ENCODE measurements around the gene IMMP2L. TPM values are rescaled to one million over a fixed set of nuclear protein-coding genes. Genes with fewer than 3 reads are reported as not detected.
"Not testable (repeated sequence)": the region's sequence is repeated elsewhere in the genome, so short reads cannot be mapped to it uniquely, and the experiment has no call there.

The IMMP2L gene
- total RNA-seq (10 to 100 TPM; 19.2 to 43.0 (median 30.2) TPM), polyA plus RNA-seq (10 to 100 TPM in 2 of 3 donors, 1 to 10 TPM in 1; 9.3 to 14.9 (median 11.5) TPM)
- long read RNA-seq, donor 1 = 0 reads
- long read RNA-seq, donor 2, partial matches to known transcripts = 0 of 5 reads
- long read RNA-seq, donor 2, other reads (novel, unspliced or antisense) = 5 of 5 reads

- peak within 1 kb of the TSS; percentile 93 for H3K4me3 ChIP-seq
- no peaks in the 10 kb centered on the region for H3K9me3 ChIP-seq
- H3K27me3 ChIP-seq (ENCODE audit: insufficient read depth in 3 of 3, low read length in 2 of 3) = no peaks in the 10 kb centered on the region
- H3K27ac ChIP-seq = peak within 1 kb of the TSS; percentile 96
- ATAC-seq = peak; percentile 97 to 98 (median 97)
- TF ChIP-seq CTCF (IDR thresholded peaks at IDR 0.05) = peak; percentile 38
- peaks cover 5% of the 10 kb centered on the region for H3K4me1 ChIP-seq
- 0 to 1% (median 1%) methylated on average over 48 to 84 of the region's 84 CpGs for WGBS, 3 donors
- intact Hi-C loops (cut with DNase I) = loop anchor here in 1 of 2 donors (2.0 to 5.0 kb wide), 2 partner anchors 173 to 470 kb away; partner anchors contain the start of gene LRRN3
- peak; percentile 90 to 95 for DNase-seq
- peaks cover 0 to 19% of the 10 kb centered on the region in 2 donors for H3K36me3 ChIP-seq (ENCODE audit: insufficient read depth in 1 of 2, low read depth in 1 of 2)
Measured at GRCh38 chr7:111561904-111562732, at the start of gene IMMP2L. IMMP2L (minus strand) TSS chr7:111562492.

GRCh38 chr7:111609483-111610254 is 47.4 kb upstream of the IMMP2L start:
- ATAC-seq; DNase-seq; H3K4me1 ChIP-seq; H3K27ac ChIP-seq; intact Hi-C loops (cut with DNase I); H3K9me3 ChIP-seq; H3K27me3 ChIP-seq (ENCODE audit: insufficient read depth in 3 of 3, low read length in 2 of 3); H3K36me3 ChIP-seq (ENCODE audit: insufficient read depth in 1 of 2, low read depth in 1 of 2); H3K4me3 ChIP-seq: not testable (repeated sequence)
- WGBS, 3 donors = 95% methylated on average over 22 to 55 of the region's 58 CpGs

- no peak for DNase-seq
- no peaks in the 10 kb centered on the region for H3K9me3 ChIP-seq
- H3K4me1 ChIP-seq = no peaks in the 10 kb centered on the region
- H3K4me3 ChIP-seq = no peak overlapping the region
- no peak overlapping the region for H3K27ac ChIP-seq
- intact Hi-C loops (cut with DNase I) = no loop called here
- ATAC-seq = no peak
- H3K27me3 ChIP-seq (ENCODE audit: insufficient read depth in 3 of 3, low read length in 2 of 3) = no peaks in the 10 kb centered on the region
- no peaks in the 10 kb centered on the region for H3K36me3 ChIP-seq (ENCODE audit: insufficient read depth in 1 of 2, low read depth in 1 of 2)
- TF ChIP-seq CTCF (IDR thresholded peaks at IDR 0.05) = no peak
- WGBS, 3 donors = 62 to 69% (median 67%) methylated on average over 2 of the region's 2 CpGs
Measured at GRCh38 chr7:111607621-111608020, 45.3 kb upstream of the IMMP2L start.

- no peak for TF ChIP-seq CTCF (IDR thresholded peaks at IDR 0.05)
- H3K4me3 ChIP-seq = no peak overlapping the region
- 27 to 41% (median 31%) methylated on average over 1 of the region's 1 CpG for WGBS, 3 donors
- no peaks in the 10 kb centered on the region for H3K36me3 ChIP-seq (ENCODE audit: insufficient read depth in 1 of 2, low read depth in 1 of 2)
- no peak overlapping the region for H3K27ac ChIP-seq
- DNase-seq (no peak), ATAC-seq (no peak)
- intact Hi-C loops (cut with DNase I) = no loop called here
- H3K27me3 ChIP-seq (ENCODE audit: insufficient read depth in 3 of 3, low read length in 2 of 3) = no peaks in the 10 kb centered on the region
- H3K4me1 ChIP-seq = no peaks in the 10 kb centered on the region
- no peaks in the 10 kb centered on the region for H3K9me3 ChIP-seq
Measured at GRCh38 chr7:111605246-111605645, 43.0 kb upstream of the IMMP2L start.

- WGBS, 3 donors = 89 to 97% (median 93%) methylated on average over 1 of the region's 1 CpG
- H3K27ac ChIP-seq = no peak overlapping the region
- no peak for TF ChIP-seq CTCF (IDR thresholded peaks at IDR 0.05)
- H3K36me3 ChIP-seq (ENCODE audit: insufficient read depth in 1 of 2, low read depth in 1 of 2) = no peaks in the 10 kb centered on the region
- no peaks in the 10 kb centered on the region for H3K4me1 ChIP-seq
- H3K9me3 ChIP-seq = no peaks in the 10 kb centered on the region
- no peaks in the 10 kb centered on the region for H3K27me3 ChIP-seq (ENCODE audit: insufficient read depth in 3 of 3, low read length in 2 of 3)
- DNase-seq (no peak), ATAC-seq (no peak)
- intact Hi-C loops (cut with DNase I) = no loop called here
- no peak overlapping the region for H3K4me3 ChIP-seq
Measured at GRCh38 chr7:111600091-111600490, 37.8 kb upstream of the IMMP2L start.

All from psoas muscle (tissue), 8 donors.